GM19023 (cell line): ENCODE measurements around the gene DRC3.
"Not testable (repeated sequence)": the region's sequence is repeated elsewhere in the genome, so short reads cannot be mapped to it uniquely, and the experiment has no call there.

ENCODE experiments used
- ATAC-seq: cut with Tn5 transposase; IDR thresholded peaks from one replicate; pipeline ENCODE4 v1.9.1; 2021; ENCODE audit warnings: mild to moderate bottlenecking, moderate library complexity; ENCODE audit not compliant: unreplicated experiment

Gene DRC3

DNA sequence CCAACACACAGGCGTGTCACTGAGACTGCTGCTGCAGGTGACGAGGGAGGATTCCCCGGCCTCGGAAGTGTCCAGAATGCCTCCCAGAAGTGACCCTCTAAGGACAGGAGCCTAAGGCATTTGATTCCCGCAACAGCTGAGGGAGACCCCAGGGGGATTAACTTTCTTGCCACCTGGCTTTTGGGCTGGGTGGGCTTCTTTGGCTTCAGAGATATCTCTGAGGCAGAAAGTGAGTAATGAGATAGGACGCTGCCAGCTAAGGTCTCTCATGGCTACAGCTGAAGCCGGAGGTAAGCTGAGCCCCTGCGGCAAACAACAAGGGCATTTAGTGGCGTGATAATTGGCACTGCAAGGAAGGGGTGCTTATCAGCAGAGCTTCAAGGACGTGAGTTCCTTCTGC is 17.0 kb downstream of the DRC3 start:
- no peak for ATAC-seq

DNA sequence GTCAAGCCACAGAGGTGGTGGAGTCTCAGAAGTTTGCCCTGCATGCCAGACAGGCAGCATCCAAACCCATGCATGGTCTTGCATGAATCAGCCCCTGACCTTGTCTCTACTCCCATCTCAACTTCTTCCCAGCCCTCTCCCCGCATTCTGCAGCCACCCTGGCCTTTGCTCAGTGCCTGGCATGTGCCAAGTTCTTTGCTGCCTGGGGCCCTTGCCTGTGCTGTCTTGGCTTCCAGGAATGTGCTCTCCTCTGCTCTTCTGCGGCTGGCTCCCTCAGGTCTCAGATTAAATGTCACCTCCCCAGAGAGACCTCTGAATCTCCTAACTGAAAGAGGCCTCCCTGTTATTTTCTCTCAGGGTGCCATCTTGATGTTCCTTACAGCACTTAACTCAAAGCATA is 17.6 kb downstream of the DRC3 start:
- ATAC-seq, result no peak

DNA sequence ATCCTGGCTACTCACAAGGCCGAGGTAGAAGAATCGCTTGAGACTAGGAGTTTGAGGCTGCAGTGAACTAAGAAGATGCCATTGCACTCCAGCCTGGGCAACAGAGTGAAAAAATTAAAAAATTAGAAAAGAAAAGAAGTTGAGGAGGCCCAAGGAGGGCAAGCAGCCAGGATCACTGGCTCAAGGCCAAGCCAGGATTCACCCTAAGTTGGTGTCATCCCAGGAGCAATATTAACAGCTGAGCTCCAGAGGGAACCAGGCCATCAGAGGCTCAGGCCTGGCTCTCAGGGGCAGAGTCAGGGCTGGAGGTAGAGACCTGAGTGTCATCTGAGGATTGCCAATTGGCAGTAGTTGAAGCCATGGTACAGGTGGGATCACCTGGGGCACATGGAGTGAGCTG is 20.7 kb downstream of the DRC3 start:
- ATAC-seq, result no peak

DNA sequence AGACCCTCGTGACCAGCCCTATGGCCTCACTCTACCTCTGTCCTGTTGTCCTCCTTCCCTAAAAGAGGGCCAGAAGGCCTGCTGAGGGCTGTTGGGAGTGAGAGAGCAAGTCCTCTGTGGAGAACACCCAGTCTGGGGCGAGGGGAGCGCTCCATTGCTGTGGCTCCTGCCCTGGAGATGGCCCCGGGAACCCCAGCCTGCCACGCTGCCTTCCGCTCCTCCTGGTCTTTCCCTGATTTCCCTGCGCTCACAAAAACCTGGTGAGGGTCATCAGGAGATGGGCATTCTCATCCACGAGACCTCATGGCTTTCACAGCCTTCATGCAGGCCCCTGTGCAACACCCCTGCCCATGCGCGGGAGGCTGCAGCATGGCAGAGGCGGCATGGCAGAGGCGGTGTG is 21.2 kb downstream of the DRC3 start:
- no peak for ATAC-seq

DNA sequence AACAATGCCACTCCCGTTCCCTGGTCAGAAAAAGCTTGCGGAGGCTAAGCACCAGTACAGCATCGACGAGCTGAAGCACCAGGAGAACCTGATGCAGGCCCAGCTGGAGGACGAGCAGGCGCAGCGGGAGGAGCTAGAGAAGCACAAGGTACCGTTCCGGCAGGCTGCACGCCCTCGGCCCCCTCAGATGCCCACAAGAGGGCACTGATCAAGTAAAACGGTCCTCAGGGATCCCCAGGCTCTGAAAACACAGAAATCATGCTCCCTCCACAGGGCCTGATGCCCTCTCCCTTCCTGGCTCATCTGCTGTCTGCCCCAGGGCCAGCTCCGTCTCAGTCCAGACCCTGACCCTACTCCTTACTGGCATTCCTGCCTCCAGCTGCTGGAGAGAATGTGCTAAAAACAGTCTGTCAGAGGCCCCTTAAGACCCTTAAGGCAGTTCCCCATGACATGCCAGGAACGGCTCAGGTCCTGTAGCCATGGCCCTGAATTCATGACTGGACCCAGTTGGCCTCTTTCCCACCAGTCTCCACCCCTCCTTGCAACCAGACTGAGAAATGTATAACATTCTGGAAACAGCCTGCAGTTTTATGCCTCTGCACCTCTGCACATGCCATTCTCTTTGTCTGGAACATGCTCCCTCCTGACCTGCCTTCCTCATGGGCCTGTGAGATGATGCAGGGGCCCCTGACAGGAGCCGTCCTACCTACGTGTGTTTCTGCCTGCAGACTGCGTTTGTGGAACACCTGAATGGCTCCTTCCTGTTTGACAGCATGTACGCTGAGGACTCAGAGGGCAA is 21.8 kb downstream of the DRC3 start:
- ATAC-seq, result no peak

DNA sequence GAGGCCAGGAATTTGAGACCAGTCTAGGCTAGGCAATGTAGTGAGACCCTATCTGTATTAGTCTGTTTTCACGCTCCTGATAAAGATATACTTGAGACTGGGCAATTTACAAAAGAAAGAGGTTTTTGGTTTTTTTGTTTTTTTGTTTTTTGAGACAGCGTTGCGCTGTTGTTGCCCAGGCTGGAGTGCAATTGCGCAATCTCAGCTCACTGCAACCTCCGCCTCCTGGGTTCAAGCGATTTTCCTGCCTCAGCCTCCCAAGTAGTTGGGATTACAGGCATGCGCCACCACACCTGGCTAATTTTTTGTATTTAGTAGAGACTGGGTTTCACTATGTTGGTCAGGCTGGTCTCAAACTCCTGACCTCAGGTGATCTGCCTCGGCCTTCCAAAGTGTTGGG is 23.2 kb downstream of the DRC3 start:
- not testable (repeated sequence) for ATAC-seq

DNA sequence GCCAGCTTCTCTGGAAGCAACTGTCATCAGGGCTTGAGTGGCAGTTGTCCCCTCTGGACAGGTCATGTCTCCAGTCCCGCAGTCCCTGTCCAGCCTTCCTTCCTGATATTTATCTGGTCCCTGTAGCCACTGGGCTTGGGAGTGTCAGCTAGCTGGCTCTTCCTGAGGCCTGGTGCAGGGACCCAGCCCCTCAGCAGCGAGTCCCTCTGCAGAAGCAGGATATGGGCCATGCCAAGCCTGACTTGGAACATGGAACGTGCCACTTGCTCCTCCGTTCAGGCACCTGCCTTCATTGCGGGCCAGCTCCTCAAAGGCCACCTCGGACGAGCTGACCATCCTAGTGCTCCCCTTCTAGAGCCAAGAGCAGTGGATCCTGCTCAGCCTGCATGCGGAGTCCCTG is 26.3 kb downstream of the DRC3 start:
- no peak for ATAC-seq

DNA sequence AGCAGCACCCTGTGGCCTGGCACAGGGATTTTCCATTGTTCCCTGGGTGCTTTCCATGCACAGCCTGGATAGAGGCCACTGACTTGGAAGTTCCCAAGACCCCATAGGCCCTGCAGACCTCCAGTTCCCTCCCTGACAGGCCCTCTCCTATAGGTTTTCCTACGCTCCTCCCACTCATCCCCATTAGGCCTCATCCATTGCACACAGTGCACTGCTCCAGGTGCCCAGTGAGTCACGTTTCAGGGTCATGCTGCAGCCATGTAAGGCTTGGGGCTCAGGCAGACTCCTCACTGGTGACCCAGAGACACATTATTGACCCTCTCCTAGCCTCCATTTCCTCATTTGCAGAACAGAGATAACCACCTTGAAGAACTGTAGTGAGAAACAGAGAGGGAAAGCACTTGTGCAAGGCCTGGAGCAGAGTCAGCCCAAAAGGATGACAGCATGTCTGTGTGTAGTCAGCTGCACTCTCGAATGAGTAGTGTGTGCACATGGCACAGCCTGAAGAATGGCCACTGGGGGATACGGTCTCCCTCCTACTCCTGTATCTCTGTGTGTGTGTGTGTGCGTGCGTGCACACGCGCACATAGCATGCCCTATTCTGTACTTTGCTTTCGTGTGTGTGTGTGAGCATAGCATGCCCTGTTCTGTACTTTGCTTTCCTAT is 26.8 kb downstream of the DRC3 start:
- no peak for ATAC-seq

DNA sequence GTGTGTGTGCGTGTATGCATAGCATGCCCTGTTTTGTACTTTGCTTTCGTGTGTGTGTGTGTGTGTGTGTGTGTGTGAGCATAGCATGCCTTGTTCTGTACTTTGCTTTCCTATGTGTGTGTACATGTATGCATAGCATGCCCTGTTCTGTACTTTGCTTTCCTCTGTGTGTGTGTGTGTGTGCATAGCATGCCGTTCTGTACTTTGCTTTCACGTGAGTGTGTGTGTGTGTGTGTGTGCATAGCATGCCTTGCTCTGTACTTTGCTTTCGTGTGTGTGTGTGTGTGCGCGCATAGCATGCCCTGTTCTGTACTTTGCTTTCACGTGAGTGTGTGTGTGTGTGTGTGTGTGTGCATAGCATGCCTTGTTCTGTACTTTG is 27.4 kb downstream of the DRC3 start:
- ATAC-seq, result no peak

DNA sequence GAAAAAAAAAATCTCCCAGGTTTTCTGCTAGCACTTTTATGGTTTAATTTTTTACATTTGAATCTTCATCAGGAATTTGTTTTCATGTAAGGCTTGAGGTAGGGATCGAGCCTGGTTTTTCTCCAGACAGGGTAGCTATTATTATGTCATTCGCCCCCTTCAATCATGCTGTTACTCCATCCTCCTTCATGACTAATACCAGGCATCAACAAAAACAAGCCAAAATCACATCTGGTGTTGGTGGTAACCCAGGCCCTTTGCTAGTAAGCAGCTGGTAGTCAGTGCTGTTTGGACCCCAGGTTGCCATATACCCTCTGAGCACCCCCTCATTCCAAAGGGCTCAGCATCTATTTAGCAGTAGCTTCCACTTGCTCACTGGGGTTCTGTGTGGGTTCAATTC is 29.5 kb downstream of the DRC3 start:
- ATAC-seq, result no peak

DNA sequence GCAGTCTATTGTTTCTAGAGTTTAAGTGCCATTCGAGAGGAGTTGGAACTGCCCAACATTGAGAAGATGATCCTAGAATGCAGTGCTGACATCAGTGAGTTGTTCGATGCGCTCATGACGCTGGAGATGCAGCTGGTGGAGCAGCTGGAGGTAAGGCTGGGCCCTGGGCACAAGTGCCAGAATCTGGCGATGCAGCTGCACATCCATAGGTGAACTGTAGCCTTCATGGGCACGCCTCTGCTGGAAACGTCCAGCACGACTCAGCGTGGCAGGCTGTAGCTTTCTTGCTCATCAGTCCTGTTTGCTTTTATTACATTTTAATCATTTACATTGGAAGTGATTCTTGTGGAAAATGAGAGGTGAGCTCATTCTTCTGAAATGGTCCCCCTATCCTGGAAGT is 31.7 kb downstream of the DRC3 start:
- no peak for ATAC-seq

DNA sequence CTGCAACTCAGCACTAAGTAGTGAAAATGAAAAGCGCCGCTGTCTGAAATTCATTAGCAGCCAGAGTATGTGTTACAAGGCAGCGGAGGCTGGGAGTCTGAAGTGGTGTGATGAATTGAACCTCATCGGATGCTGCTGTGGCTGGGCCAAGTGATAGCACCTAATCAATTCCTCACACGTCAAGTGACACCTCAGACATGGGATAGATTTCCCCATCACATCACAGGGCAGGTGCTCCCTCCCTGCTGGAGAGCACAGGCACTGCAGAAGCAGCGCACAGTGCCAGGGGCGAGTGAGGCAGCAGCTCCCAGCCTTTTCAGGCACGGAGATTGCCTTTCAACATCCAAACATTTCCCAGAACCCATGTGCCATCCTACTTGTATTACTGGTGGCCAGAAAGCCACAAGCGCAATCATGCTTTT is 32.2 kb downstream of the DRC3 start:
- ATAC-seq, result no peak

DNA sequence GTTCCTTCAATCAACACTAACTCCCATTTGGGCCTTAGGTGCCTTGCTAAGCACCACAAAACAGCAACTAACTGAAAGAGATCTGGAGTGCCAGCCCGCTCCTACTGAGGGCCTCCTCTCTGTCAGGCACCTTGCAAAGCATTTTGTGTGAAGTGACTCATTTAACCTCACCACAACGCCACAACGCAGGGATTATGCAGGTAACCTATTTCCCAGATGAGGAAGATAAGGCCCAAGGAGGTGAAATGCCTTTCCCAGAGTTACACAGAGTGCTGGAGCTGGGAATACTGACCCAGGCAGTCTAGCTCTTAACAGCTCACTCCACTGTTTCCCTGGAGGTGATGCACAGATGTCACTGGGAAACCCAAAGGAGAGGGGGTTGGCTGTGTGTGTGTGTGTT is 32.8 kb downstream of the DRC3 start:
- ATAC-seq, result no peak

DNA sequence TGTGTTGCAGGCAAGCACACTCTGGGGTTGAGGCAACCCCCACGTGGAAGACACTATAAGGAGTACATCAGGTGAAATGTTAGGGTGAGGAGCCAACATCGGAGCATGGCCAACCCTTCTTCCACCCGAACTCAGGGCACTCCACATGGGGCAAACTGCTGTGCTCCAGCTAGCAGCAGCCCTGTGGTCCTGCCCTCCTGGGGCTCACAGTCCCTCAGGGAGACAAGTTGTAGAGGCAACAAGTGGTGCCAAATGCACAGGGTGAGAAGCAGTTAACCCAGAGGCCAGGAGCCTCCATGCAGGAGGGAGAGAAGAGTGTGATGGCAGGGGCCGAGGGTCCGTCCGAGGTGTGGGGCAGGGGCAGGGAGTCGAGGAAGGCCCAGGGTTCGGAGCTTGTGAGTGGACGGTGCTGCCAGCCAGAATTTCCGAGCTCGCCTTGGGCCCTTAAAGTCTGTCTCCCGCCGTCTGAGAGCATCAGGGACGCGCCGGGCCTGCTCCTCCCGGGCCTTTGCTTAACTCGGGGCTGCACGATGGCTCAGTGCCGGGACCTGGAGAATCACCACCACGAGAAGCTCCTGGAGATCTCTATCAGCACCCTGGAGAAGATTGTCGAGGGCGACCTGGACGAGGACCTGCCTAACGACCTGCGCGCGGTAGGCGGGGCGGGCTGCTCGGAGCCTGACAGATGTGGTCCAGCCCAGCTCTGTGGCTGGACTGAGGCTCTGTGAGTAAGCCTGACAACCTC is 34.0 kb downstream of the DRC3 start:
- no peak for ATAC-seq

DNA sequence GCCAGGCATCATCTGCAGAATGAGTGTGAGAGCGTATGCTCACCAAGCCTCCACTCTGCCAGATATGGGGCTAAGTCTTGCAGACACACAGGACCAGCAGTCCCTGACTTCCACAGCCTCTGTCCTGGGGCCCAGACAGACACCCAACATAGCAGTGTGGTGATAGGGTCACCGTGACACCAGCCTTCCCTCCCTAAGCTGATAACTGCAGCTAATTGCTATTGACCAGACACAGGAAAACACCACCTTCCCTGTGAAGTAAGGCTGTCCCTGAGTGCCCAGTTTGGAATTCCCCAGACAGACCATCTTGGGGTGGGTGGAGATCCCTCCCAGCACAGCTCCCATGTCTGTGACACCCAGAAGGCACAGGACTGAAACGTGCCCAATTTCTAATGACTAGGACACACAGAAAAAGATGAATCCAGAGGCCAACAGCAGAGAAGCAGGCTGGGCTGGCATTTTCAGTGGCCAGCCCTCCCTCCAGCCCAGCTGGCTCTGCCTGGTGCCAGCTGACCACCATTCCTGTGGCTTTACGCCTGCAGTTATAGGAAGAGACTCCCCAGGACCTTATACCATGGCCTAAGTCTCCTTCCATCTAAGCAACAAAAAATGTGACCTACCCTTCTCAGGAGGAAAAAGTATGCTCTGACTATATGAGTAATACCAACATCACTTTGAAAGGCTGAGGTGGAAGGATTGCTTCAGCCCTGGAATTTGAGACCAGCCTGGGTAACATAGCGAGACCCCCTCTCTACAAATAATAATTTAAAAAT is 36.0 kb downstream of the DRC3 start:
- no peak for ATAC-seq

DNA sequence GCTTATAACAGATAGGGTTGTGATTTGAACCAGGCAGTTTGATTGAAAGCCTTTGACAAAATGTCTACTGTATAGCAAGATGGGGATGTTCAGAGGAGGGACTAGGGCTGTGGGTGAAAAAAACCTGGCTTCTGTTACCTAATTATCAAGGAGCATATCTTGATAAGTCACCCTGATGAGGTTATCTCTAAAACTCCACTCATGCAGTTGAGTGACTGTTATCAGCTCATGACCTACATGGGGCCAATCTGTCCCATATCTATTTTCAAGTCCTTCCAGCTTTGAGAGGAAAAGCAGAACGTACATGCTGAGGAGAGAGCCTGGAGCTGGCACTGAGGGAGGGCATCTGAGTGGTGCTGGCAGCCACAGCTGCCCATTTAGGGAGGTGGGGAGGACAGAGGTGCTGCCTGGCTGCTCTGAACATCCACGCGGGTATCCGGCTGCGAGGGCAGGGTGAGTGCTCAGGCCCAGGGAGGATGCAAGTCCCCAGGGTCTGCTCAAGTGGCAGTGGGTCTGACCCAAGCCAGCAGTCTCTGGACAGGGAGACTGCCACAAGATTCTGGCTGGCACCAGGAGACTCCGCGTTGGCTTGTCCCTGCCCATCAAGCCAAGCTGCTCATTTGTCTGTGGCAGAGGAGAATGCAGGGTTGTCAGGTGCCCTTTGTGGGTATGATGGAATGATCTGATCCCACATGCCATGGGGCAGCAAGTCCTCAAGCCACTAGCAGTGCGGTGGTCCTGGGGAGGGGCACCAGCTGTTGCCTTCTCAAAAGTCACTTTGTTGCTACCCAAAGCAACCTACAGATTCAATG is 37.2 kb downstream of the DRC3 start:
- no peak for ATAC-seq

DNA sequence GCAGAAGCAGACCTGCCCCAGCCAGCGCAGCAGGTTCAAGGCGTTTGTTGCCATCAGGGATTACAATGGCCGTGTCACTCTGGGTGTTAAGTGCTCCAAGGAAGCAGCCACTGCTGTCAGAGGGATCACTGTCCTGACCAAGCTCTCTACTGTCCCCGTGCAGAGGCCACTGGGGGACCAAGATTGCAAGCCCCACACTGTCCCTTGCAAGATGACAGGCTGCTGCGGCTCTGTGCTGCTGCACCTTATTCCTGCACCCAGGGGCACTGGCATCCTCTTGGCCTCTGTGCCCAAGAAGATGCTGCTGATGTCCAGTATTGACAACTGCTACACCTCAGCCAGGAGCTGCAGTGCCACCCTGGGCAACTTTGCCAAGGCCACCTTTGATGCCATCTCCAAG is 38.6 kb downstream of the DRC3 start:
- ATAC-seq, result no peak

DNA sequence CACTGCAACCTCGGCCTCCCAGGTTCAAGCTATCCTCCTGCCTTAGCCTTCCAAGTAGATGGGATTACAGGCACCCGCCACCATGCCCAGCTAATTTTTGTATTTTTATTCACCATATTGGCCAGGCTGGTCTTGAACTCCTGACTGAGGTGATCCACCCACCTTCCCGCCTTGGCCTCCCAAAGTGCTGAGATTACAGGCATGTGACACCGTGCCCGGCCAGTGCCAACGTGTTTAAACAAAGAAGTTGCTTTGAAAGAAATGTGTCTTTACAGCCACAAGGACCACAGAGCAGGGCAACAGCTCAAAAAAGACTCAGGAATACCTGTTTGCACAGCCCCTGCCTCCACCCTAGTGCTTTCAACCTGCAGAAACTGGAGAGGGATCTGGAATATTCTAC is 41.3 kb downstream of the DRC3 start:
- no peak for ATAC-seq

DNA sequence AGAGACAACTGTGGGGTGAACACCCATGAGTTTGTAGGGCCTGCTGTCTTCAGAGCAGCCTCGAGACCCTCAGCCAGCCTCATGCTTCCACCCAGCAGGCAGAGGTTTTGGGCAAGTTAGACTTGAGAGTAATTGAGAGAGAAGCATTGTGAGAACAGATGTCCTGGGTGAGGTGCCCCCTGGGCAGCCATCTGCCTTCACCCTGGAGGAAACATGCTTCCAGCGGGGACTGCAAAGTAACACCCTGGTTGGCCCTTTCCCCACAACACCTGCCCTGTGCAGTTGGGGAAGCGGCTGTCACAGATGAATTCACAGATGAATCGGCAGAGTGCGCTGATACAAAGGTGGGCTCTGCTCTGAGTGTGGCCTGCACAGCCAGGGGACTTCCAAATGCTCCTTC is 42.9 kb downstream of the DRC3 start:
- ATAC-seq, result no peak

DNA sequence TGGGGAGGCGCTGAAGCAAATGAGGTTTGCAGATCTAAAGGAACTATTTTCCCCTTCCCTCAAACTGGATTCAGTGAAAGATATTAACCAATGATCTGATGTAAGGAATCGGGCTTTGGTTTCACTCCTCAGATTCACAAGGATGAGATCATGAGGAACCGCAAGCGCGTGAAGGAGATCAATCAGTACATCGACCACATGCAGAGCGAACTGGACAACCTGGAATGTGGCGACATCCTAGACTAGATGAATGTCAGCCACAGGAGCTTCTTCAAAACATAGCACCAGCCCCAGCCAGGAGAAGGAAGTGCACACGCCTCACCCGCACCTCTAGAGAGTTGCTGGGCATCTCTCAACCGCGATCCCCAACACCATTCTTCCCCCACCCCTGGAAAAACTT is 43.8 kb downstream of the DRC3 start:
- ATAC-seq, result no peak
